B cell (primary cell): ENCODE measurements around the gene GPC3. TPM values are rescaled to one million over a fixed set of nuclear protein-coding genes. Genes with fewer than 3 reads are reported as not detected.
A peak's percentile ranks its signal among the peaks of the same experiment; 100 is the strongest.

Experiments
- ATAC-seq: fragments of 200-7000 bp; cut with Tn5 transposase; one replicate; pipeline ENCODE4 v1.10.0; 2021; ENCODE audit warnings: low read depth, mild to moderate bottlenecking, moderate number of reproducible peaks, moderate library complexity
- CTCF ChIA-PET: fragments of 350-600 bp; sonication (Branson Sonifier 250); formaldehyde crosslinking; loops from one replicate; lab custom pipeline; 2021; ENCODE audit warnings: antibody characterized with exemption, inconsistent platforms; lab: Charles Lee
- POLR2A ChIA-PET: fragments of 350-600 bp; sonication (Branson Sonifier 250); formaldehyde crosslinking; loops from one replicate; lab custom pipeline; 2021; ENCODE audit warnings: antibody characterized with exemption; lab: Charles Lee
- DNase-seq: peaks from one replicate; pipeline ENCODE4 v3.0.0; 2013
- H2AFZ ChIP-seq: 2 replicates; pipeline ENCODE4 v1.6.1; 2012; ENCODE audit warnings: mild to moderate bottlenecking, low read depth, low read length; ENCODE audit not compliant: insufficient read depth, poor library complexity, severe bottlenecking
- H3K27ac ChIP-seq, 2 donors: 1 replicate in 1 of 2; 2 replicates in 1 of 2; pipeline ENCODE4 v1.5.1; 2012 to 2013; ENCODE audit warnings: low read length in 2 of 2, mild to moderate bottlenecking in 2 of 2, moderate library complexity in 1 of 2
- H3K27me3 ChIP-seq, 4 experiments: fragments of 200-600 bp in 1 of 4; sonication (generic) in 1 of 4; replicated peaks in 1 of 4; 1 replicate in 2 of 4; 2 replicates in 2 of 4; pipeline versions ENCODE4 v1.6.1 to v1.7.0; 2013 to 2016; ENCODE audit warnings: low read length in 3 of 4, mild to moderate bottlenecking in 2 of 4, mixed read lengths in 1 of 4, moderate library complexity in 1 of 4; ENCODE audit not compliant: insufficient read depth in 4 of 4, control insufficient read depth in 3 of 4; ENCODE audit errors: control extremely low read depth in 1 of 4
- H3K36me3 ChIP-seq, 2 experiments: replicated peaks in 1 of 2; 1 replicate in 1 of 2; 2 replicates in 1 of 2; pipeline versions ENCODE4 v1.6.1 to v1.7.1; 2013; ENCODE audit warnings: low read length in 1 of 2; ENCODE audit not compliant: insufficient read depth in 2 of 2, control insufficient read depth in 1 of 2; ENCODE audit errors: control extremely low read depth in 1 of 2, extremely low read depth in 1 of 2
- H3K4me1 ChIP-seq, 2 donors: fragments of 200-600 bp in 1 of 2; sonication (generic) in 1 of 2; 1 replicate in 1 of 2; 2 replicates in 1 of 2; pipeline versions ENCODE4 v1.5.1 to v1.6.1; 2013 to 2017; ENCODE audit warnings: low read length in 2 of 2; ENCODE audit not compliant: control insufficient read depth in 2 of 2, insufficient read depth in 2 of 2
- H3K4me2 ChIP-seq: replicated peaks from 2 replicates; pipeline ENCODE3; 2012; ENCODE audit warnings: mild to moderate bottlenecking, low read depth, low read length; ENCODE audit not compliant: poor library complexity, severe bottlenecking
- H3K4me3 ChIP-seq, 5 experiments: fragments of 200-600 bp in 1 of 5; sonication (generic) in 1 of 5; 1 replicate in 3 of 5; 2 replicates in 2 of 5; pipeline versions ENCODE4 v1.5.1 to v1.7.0; 2011 to 2016; ENCODE audit warnings: low read length in 4 of 5, mild to moderate bottlenecking in 4 of 5, low read depth in 2 of 5, control low read depth in 1 of 5, moderate library complexity in 1 of 5; ENCODE audit not compliant: insufficient read depth in 1 of 5; ENCODE audit errors: control extremely low read depth in 1 of 5, extremely low read depth in 1 of 5
- H3K79me2 ChIP-seq: fragments of 200-600 bp; sonication (generic); one replicate; pipeline ENCODE4 v1.6.0; 2016; ENCODE audit warnings: low read length; ENCODE audit not compliant: control insufficient read depth, insufficient read depth
- H3K9ac ChIP-seq: fragments of 200-600 bp; sonication (generic); 2 replicates; pipeline ENCODE4 v1.6.1; 2017; ENCODE audit warnings: mild to moderate bottlenecking, low read length, moderate library complexity
- H3K9me3 ChIP-seq, 3 donors: one replicate each; pipeline versions ENCODE4 v1.6.1 to v1.7.1; 2013; ENCODE audit warnings: low read length in 2 of 3; ENCODE audit not compliant: control insufficient read depth in 2 of 3, insufficient read depth in 1 of 3; ENCODE audit errors: control extremely low read depth in 1 of 3
- H4K20me1 ChIP-seq: 2 replicates; pipeline ENCODE4 v1.6.0; 2012; ENCODE audit warnings: mild to moderate bottlenecking, low read length; ENCODE audit not compliant: insufficient read depth, control insufficient read depth, poor library complexity, severe bottlenecking
- H3K27ac Mint-ChIP-seq: one replicate; pipeline ENCODE4 v1.8.0; 2021; ENCODE audit warnings: mixed read lengths
- H3K27me3 Mint-ChIP-seq: one replicate; pipeline ENCODE4 v1.8.0; 2021; ENCODE audit warnings: mixed read lengths
- H3K4me1 Mint-ChIP-seq: one replicate; pipeline ENCODE4 v1.8.0; 2021; ENCODE audit warnings: mixed read lengths
- H3K4me3 Mint-ChIP-seq: one replicate; pipeline ENCODE4 v1.8.0; 2021; ENCODE audit warnings: mixed read lengths
- H3K9me3 Mint-ChIP-seq: one replicate; pipeline ENCODE4 v1.8.0; 2022; ENCODE audit warnings: mixed read lengths; ENCODE audit not compliant: insufficient read depth
- EZH2 ChIP-seq: IDR thresholded peaks from 2 replicates; pipeline ENCODE4 v1.6.1; 2012; ENCODE audit warnings: borderline replicate concordance, low read depth, mild to moderate bottlenecking, moderate library complexity, low read length; ENCODE audit not compliant: insufficient read depth, poor library complexity, severe bottlenecking
- WGBS: methylation state at CpG from one replicate; pipeline ENCODE4 v1.1.5; 2013; ENCODE audit warnings: missing lambda C conversion rate; ENCODE audit not compliant: insufficient coverage; 5-methylcytosine and 5-hydroxymethylcytosine counted together
- intact Hi-C: fragments of 100-400 bp; cut with micrococcal nuclease; formaldehyde crosslinking; loops from one replicate; pipeline ENCODE4 v1.10.0; 2022
- polyA plus RNA-seq: library from polyadenylated mRNA; depleted of rRNA; stranded (reverse); fragments of >200 nt; gene quantifications from 2 replicates; pipeline ENCODE4 v1.2.3, GENCODE V29; 2012
- total RNA-seq, 2 donors: library from RNA; stranded (reverse); fragments of 120-200 nt in 1 of 2; gene quantifications; 1 replicate in 1 of 2; 2 replicates in 1 of 2; pipeline versions ENCODE4 v1.2.3 to v1.2.4, GENCODE V29; 2013 to 2022
- TF ChIP-seq, protein P1 (sequence below): fragments of 200-600 bp; IDR thresholded peaks from one replicate; pipeline ENCODE4 v1.8.0; 2022; ENCODE audit warnings: antibody characterized with exemption, mild to moderate bottlenecking

The GPC3 gene
- total and polyA plus RNA-seq, 2 donors (not counting 1 experiment from before 2014, with no cell fraction given): not detected

- TF ChIP-seq EZH2: no peak
- TF ChIP-seq, protein P1, sequence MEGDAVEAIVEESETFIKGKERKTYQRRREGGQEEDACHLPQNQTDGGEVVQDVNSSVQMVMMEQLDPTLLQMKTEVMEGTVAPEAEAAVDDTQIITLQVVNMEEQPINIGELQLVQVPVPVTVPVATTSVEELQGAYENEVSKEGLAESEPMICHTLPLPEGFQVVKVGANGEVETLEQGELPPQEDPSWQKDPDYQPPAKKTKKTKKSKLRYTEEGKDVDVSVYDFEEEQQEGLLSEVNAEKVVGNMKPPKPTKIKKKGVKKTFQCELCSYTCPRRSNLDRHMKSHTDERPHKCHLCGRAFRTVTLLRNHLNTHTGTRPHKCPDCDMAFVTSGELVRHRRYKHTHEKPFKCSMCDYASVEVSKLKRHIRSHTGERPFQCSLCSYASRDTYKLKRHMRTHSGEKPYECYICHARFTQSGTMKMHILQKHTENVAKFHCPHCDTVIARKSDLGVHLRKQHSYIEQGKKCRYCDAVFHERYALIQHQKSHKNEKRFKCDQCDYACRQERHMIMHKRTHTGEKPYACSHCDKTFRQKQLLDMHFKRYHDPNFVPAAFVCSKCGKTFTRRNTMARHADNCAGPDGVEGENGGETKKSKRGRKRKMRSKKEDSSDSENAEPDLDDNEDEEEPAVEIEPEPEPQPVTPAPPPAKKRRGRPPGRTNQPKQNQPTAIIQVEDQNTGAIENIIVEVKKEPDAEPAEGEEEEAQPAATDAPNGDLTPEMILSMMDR: no peak
- H2AFZ ChIP-seq: no peak overlapping the region
- no peaks in the 10 kb centered on the region for H3K36me3 ChIP-seq
- H3K27ac Mint-ChIP-seq: no peak overlapping the region
- no peak overlapping the region for H3K4me3 Mint-ChIP-seq
- no peaks in the 10 kb centered on the region for H3K27me3 Mint-ChIP-seq
- DNase-seq (no peak), ATAC-seq (no peak)
- WGBS: 20% methylated on average over 1 of the region's 6 CpGs
- no peak overlapping the region for H3K4me3 ChIP-seq
- H3K9me3 ChIP-seq: no peaks in the 10 kb centered on the region
- H4K20me1 ChIP-seq: no peaks in the 10 kb centered on the region
- H3K79me2 ChIP-seq: no peaks in the 10 kb centered on the region
- intact Hi-C loops: no loop called here
- H3K9ac ChIP-seq: no peak overlapping the region
- no peak overlapping the region for H3K4me2 ChIP-seq
- no peaks in the 10 kb centered on the region for H3K27me3 ChIP-seq
- H3K4me1 ChIP-seq: no peaks in the 10 kb centered on the region
- H3K27ac ChIP-seq: no peak overlapping the region
- CTCF ChIA-PET: no interaction called here
- H3K9me3 Mint-ChIP-seq: no peaks in the 10 kb centered on the region
- POLR2A ChIA-PET: no interaction called here
- H3K4me1 Mint-ChIP-seq: no peaks in the 10 kb centered on the region
Observed at GRCh38 chrX:133674726-133675470, 310.5 kb downstream of the GPC3 start.

DNA sequence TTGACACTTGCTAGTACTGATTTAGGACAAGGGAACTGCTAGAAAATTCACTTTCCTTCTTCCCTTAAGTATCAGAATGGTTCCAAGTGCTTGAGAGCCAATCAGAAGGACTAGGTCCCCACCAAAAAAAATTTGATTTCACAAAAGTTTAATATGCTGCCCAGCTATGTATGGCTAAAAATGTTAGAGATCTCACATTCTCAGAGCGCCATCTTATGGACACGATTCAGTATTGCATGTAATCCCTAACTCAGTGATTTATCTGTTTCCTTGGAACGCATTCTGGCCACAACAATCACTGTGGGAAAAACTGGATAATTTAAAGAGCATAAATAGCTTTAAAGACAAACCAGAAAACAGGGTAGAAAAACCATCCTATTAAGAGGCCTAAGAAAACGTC is 315.0 kb downstream of the GPC3 start:
- no peak for ATAC-seq
- no peak overlapping the region for H3K4me3 Mint-ChIP-seq

More for the DNA sequence above, 315.0 kb downstream of the GPC3 start:
- WGBS: no CpG with 5 or more reads among the region's 4 CpGs
- DNase-seq: peak; percentile 19
- Histone ChIP-seq H3K4me3 (no peak overlapping the region), H4K20me1 (no peaks in the 10 kb centered on the region), H3K9ac (no peak overlapping the region), H3K4me1 (no peaks in the 10 kb centered on the region), H3K27ac (no peak overlapping the region), H3K27me3 (no peaks in the 10 kb centered on the region), H3K79me2 (no peaks in the 10 kb centered on the region), H3K9me3 (no peaks in the 10 kb centered on the region), H3K36me3 (no peaks in the 10 kb centered on the region), H3K4me2 (no peak overlapping the region), H2AFZ (no peak overlapping the region)
- TF ChIP-seq EZH2: no peak
- TF ChIP-seq, protein P1: peak; percentile 54
- no peak overlapping the region for H3K27ac Mint-ChIP-seq
- no peaks in the 10 kb centered on the region for H3K9me3 Mint-ChIP-seq
- ChIA-PET CTCF (interaction anchor here (0.9 to 1.3 kb wide), 4 partner anchors 336 to 696 kb away, joined by 3 to 6 read pairs (median 4); no protein-coding TSS in a partner anchor), POLR2A (no interaction called here)
- no peaks in the 10 kb centered on the region for H3K4me1 Mint-ChIP-seq
- intact Hi-C loops: no loop called here
- no peaks in the 10 kb centered on the region for H3K27me3 Mint-ChIP-seq
